ENCODE measurements around the gene HOXD4.
A peak's percentile ranks its signal among the peaks of the same experiment; 100 is the strongest.

The HOXD4 gene

GRCh38 chr2:176137906-176138305, 13.4 kb upstream of the HOXD4 start:
- Histone ChIP-seq H3K27me3 (replicated peaks) (peaks cover 89% of the 10 kb centered on the region), H3K36me3 (replicated peaks) (no peaks in the 10 kb centered on the region), H3K27ac (no peak overlapping the region), H3K4me3 (ENCODE audit: low read depth, low read length) (no peak overlapping the region)
- in situ Hi-C loops (cut with HindIII; ENCODE audit: low pct_ligation_motif_present, low sequenced_read_pairs), result loop anchor here (25.0 kb wide), 1 partner anchor 499 kb away; no protein-coding TSS in a partner anchor
- no peak for DNase-seq
- TF ChIP-seq, protein P1, sequence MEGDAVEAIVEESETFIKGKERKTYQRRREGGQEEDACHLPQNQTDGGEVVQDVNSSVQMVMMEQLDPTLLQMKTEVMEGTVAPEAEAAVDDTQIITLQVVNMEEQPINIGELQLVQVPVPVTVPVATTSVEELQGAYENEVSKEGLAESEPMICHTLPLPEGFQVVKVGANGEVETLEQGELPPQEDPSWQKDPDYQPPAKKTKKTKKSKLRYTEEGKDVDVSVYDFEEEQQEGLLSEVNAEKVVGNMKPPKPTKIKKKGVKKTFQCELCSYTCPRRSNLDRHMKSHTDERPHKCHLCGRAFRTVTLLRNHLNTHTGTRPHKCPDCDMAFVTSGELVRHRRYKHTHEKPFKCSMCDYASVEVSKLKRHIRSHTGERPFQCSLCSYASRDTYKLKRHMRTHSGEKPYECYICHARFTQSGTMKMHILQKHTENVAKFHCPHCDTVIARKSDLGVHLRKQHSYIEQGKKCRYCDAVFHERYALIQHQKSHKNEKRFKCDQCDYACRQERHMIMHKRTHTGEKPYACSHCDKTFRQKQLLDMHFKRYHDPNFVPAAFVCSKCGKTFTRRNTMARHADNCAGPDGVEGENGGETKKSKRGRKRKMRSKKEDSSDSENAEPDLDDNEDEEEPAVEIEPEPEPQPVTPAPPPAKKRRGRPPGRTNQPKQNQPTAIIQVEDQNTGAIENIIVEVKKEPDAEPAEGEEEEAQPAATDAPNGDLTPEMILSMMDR (IDR thresholded peaks at IDR 0.05; ENCODE audit: low read depth, low read length, missing control alignments), result no peak

- in situ Hi-C loops (cut with HindIII; ENCODE audit: low pct_ligation_motif_present, low sequenced_read_pairs), result loop anchor here (25.0 kb wide), 1 partner anchor 499 kb away; no protein-coding TSS in a partner anchor
- TF ChIP-seq, protein P1 (IDR thresholded peaks at IDR 0.05; ENCODE audit: low read depth, low read length, missing control alignments), result no peak
- Histone ChIP-seq H3K27me3 (replicated peaks) (peaks cover 83% of the 10 kb centered on the region), H3K27ac (no peak overlapping the region), H3K36me3 (replicated peaks) (no peaks in the 10 kb centered on the region), H3K4me3 (ENCODE audit: low read depth, low read length) (no peak overlapping the region)
- DNase-seq, result no peak
These were observed 12.8 kb upstream of the HOXD4 start for GRCh38 chr2:176138526-176138922.

- no peak overlapping the region for H3K27ac ChIP-seq
- no peaks in the 10 kb centered on the region for H3K36me3 ChIP-seq (replicated peaks)
- no peak overlapping the region for H3K4me3 ChIP-seq (ENCODE audit: low read depth, low read length)
- in situ Hi-C loops (cut with HindIII; ENCODE audit: low pct_ligation_motif_present, low sequenced_read_pairs), result loop anchor here (25.0 kb wide), 1 partner anchor 498 kb away; no protein-coding TSS in a partner anchor
- DNase-seq, result no peak
- peaks cover 77% of the 10 kb centered on the region for H3K27me3 ChIP-seq (replicated peaks)
- TF ChIP-seq, protein P1 (IDR thresholded peaks at IDR 0.05; ENCODE audit: low read depth, low read length, missing control alignments), result no peak
These were observed 12.3 kb upstream of the HOXD4 start for GRCh38 chr2:176138923-176139660.

DNA sequence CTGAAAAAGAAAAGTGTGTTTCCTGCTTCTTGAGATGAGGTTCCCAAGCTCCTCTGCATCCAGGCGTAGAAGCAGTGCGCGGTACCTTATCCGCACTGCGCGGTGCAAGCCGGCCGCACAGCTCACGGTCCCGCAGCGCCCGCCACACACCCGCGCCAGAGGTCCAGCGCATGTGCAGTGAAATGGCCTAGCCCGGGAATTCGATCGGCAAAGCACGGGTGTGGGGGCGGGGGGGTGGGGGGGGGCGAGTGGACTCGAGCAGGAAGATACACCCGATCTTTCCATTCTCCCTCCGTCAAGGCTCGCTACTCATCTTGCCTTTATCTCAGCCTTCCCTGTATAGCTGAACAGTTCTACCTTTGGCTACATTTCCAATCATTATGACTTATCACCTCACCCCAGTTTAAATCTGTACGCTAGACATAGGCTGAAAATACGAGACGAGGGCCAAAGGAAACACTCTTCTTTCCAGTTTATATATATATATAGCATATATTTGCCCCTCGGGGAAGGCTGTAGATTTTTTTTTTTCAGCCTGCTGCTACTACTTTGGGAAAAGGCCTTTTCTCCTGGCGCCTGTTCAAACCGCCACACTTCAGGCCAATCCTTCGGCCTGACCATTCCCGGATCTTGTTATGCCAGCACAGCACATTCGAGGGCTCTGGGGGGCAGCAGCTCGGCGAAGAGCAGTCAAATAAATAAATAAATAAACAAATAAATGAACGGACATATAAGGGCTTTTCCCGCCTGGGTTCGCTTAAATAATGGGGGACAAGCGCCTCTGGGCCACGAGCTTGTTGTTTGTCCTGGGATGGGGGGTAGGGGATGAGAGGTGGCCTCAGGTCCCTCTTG, 11.5 kb upstream of the HOXD4 start:
- TF ChIP-seq, protein P1 (IDR thresholded peaks at IDR 0.05; ENCODE audit: low read depth, low read length, missing control alignments), result no peak
- DNase-seq, result no peak
- Histone ChIP-seq H3K4me3 (ENCODE audit: low read depth, low read length) (peak overlapping the region; percentile 17), H3K27me3 (replicated peaks) (peaks cover 75% of the 10 kb centered on the region), H3K36me3 (replicated peaks) (no peaks in the 10 kb centered on the region), H3K27ac (no peak overlapping the region)
- in situ Hi-C loops (cut with HindIII; ENCODE audit: low pct_ligation_motif_present, low sequenced_read_pairs), result loop anchor here (25.0 kb wide), 1 partner anchor 497 kb away; no protein-coding TSS in a partner anchor

GRCh38 chr2:176140513-176141317, 10.6 kb upstream of the HOXD4 start:
- Histone ChIP-seq H3K27me3 (replicated peaks) (peaks cover 75% of the 10 kb centered on the region), H3K27ac (no peak overlapping the region), H3K4me3 (ENCODE audit: low read depth, low read length) (peak overlapping the region; percentile 53), H3K36me3 (replicated peaks) (no peaks in the 10 kb centered on the region)
- no peak for DNase-seq
- TF ChIP-seq, protein P1 (IDR thresholded peaks at IDR 0.05; ENCODE audit: low read depth, low read length, missing control alignments), result peak; percentile 78
- in situ Hi-C loops (cut with HindIII; ENCODE audit: low pct_ligation_motif_present, low sequenced_read_pairs), result loop anchor here (25.0 kb wide), 1 partner anchor 497 kb away; no protein-coding TSS in a partner anchor
